T47D (cell line): ENCODE measurements around the gene UNK.
"Not testable (repeated sequence)": the region's sequence is repeated elsewhere in the genome, so short reads cannot be mapped to it uniquely, and the experiment has no call there.

Experiments
- DNase-seq, 2 experiments: peaks; one replicate each; pipeline versions ENCODE4 v3.0.0 to v3.0.0-alpha.2; 2011 to 2012; ENCODE audit warnings: low read depth in 1 of 2, low spot score in 1 of 2
- JUND ChIP-seq: IDR thresholded peaks from 2 replicates; pipeline ENCODE4 v1.6.1; 2012; ENCODE audit warnings: low read depth
- in situ Hi-C: cut with HindIII; loops from 2 replicates; pipeline ENCODE4 v1.10.0; 2016; ENCODE audit warnings: low sequenced_read_pairs, low pct_unique_long_range_greater_than_20kb

The UNK gene

DNA sequence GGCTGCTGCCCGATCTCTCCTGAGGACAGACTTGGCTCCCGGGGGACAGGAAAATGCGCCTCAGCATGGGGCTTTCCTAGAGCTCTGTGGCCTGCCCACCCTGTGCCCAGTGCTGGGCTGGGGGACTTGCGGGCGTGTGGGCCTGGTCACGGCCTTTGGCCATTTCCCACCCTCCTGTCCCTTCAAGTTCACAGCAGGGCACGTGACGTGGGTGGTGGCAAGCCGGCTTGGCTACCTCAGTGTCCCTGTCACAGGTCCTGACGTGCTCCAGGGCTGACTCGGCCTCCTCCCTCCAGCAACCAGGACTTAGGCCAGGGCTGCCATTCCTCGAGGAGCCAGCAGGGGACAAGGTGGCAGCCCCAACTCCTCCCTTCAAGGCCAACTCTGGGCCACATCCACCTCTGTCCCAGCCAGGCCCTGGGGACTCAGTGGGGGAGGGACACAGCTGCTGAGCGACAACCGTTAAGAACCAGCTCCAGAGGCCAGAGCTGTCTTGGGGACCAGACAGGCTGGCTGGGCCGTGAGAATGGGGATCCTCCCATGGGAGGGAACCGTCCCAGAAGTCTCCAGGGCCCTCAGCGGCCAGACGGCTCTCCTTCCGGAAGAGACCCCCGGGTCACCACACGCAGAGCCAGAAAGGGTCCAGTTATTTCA lies 60.6 kb downstream of the UNK start:
- peak; percentile 93 to 99 for DNase-seq
- TF ChIP-seq JUND: no peak
- in situ Hi-C loops: no loop called here

DNA sequence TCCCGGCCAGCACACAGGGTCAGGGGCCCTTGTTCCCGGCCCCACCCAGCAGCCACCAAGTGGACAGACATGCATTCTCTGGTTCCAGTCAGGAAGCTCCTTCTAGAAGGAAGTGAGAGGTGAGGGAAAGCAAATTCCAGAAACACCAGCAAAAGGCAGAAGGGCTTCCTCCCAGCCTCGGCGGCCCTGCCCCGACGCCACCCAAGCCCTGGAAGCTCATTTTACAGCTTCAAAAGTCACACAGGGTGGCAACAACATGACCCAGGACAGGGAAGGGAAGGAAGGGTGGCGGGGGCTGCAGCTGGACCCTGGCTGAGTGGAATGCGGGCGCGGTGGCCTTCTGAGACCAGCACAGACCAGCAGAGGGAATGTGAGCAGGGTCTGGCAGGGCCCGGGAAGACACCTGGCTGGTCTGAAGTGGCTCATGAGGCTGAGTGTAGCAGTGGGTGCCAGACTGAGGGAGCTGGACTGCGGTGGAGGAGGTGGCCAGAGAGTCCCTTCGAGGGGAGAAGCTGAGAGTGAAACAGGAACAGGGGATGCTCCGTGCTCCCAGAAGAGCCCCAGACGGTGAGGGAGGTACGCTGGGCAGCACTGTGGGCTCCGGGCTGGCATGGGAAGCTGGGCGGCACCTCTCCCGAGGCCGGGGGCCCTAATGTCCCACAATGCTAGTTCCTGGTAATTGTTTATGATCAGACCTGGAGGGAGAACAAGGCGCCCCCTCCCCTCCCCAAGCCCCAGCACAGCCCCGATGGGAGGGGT lies 61.5 kb downstream of the UNK start:
- no peak for TF ChIP-seq JUND
- in situ Hi-C loops: no loop called here
- DNase-seq: no peak

DNA sequence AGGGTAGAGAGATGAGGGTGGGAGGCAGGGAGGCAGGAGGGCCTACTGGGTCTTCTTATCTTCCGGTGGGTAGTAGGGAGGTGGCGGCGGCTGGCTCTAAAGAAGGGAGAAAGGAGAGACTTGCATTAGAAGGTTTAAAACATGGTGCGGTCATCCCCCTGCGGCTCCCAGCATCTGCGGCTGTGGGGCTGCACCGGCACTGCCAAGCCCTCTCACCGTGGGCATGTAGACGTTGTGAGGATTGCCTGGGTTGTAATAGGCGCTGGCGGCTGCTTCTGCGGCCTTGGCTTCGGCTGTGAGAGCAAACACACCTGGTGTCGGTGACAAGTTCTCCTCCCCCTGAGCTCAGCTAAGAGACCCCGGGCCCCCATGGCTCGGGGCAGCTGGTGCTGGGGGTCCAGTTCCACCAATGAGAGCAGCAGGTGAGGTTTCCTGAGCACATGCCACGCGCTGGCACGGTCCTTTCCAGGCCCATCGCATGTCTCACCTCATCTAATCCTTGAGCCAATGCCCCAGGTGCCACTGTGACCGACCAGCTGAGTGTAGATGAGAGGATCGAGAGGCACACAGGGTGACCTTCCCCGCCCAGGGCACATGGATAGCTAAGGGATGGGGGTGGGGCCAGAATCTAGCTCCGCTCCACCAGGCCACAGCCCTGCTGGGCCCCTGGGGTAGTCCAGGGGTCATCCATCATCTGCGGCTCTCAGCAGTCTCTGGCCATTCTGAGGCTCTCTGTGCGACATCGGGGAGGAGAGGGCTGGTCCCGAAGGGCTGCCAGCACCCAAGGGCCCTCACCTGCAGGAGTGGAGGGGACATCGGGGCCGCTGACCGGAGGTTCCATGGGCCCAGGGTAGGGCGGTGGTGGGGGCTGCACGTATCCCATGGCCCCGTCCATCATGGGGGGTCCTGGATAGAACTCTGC lies 62.3 kb downstream of the UNK start:
- TF ChIP-seq JUND: no peak
- in situ Hi-C loops: no loop called here
- no peak for DNase-seq

DNA sequence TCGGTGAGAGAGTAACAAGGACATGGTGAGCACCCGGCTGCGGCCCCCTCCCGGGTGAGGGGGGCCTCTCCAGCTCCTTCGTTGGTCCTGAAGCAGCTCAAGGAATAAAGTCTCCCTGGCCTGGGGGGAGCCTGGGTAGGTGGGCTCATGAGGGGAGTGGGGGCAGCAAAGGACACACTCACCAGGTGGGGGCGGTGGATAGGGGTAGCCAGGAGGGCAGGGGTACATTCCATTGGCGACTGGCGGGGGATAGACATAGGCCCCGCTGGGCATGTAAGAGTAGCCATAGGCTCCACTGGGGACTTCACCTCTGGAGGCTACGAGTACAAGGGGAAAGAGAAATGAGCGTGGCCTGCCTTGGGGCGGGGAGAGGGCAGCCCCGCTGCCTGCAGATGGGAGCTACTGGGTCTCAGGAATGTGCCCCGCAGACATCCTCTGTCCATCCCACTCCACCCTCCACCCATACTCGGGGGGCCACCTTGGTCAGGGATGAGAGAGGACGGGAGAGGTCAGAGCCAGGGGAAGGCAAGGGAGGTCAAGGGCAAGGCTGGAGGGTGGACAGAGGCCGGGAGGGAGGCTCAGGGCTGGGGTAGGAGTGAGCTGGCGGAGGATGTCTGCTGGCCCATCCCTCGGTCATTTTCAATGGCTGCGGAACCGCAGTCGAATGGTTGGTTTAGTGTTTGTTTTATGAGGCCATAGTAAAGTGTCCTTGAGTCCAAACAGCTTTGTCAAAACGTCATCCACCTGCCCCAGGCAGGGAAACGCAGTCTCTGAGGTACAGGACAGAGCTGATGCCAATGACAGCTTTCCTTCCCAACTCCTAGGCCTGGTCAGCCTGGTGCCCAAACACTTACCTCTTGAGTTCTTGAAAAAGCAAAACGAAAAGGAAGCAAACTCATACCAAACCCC lies 63.3 kb downstream of the UNK start:
- in situ Hi-C loops: no loop called here
- no peak for TF ChIP-seq JUND
- DNase-seq: no peak

DNA sequence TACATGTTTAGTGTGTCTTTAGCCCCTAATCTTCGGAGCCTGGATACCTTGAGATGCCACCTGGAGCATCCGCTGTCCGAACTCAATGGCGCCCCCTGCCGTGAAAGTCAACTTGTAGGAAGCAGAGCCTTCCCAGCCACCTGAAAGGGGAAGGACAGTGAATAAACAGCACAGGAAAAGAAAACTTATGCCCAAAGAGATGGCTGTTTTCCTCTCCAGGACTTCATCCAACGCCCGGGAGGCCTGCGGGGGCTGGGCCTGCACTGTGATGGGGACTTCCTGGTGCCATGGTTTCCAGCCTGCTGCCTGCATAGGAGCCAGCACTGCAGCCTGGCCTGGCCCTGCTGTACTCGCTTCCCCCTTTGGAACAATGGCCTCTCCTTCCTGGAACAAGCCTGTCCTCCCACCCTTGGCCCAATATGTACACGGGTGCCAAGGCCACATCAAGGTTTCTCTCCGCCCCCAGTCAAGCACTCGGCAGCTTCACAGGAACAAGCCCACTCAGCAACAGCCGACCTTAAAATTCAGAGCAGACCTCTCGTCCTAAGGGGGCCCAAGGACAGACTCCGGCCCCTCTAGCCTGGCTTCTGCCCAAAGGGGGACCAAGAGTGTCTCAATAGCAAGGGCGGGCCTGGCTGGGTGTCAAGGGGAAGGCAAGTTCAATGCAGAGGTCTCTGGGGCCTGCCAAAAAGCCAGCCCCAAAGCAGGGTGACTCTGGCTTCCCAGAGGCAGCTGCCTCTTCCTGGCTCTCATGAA lies 64.1 kb downstream of the UNK start:
- peak in 1 of 2 experiments; percentile 85 for DNase-seq
- in situ Hi-C loops: no loop called here
- no peak for TF ChIP-seq JUND

DNA sequence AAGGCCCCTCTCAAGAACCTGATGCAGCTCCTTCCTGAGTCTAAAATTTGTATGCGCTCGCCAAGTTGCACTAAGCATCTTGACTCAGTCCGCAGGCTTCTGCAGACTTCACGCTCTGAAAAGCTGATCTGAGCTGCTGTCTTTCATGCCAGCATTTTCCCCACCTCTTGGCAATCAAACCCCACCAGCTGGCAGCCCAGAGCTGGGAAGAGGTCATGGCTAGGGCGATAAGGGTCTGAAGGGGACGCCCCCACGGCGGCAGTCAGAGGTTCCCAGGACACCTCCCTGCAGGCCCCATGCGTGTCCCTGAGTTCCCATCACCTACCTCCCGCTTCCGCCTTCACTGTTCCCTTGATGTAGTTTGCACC lies 64.7 kb downstream of the UNK start:
- DNase-seq: no peak
- TF ChIP-seq JUND: no peak
- in situ Hi-C loops: no loop called here

DNA sequence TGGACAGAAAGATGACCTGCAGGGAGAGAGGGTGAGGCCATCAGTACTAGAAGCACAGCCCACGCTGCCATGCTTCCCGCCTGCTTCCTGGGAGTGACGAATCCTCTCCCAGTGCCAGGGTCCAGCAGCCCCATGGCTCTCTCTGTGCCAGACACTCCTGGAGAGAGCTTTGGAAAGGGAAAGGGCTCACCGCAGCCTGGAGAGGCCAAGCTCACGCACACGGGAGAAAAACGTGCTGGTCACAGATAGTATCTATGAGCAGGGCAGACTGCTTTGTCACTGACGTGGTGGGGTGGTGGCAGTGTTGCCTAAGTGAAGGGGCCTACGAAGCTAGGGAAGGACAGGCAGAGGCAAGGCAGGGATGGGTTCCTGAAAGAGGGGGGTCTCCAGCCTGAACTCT lies 65.1 kb downstream of the UNK start:
- in situ Hi-C loops: no loop called here
- TF ChIP-seq JUND: no peak
- DNase-seq: no peak

DNA sequence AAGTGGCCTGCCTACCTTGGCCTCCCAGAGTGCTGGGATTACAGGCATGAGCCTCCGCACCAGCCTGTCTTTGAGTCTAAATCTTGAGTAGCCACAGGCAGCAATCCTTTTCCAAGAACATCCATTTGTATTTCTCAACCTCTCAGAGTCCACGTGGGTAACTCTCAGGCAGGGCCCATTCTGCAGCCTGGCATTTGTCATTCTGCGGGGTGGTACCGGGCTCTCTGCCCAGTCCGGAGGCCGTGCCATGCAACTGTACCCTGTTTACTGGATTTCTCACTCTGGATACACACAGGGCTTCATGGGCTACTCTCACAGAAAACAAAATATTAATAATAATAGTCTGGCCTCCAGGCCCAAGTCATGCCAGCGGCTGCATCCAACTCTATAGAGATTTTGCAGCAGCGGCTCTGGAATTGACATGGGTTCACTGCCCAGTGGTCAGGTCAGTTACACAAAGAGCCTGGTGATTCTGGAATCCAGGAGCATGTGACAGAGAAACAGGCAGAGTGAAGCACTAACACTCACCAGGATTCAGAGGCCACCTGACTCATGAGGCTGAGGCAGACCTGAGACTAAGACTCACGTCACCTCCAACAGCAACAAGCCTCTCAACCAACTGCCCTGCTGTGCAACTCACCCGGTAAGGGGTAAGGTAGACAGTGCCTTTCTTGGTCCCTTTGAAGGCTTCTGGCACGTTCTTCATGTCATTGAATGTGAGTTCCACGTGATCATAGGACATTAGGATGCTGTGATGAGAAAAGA lies 66.5 kb downstream of the UNK start:
- TF ChIP-seq JUND: no peak
- DNase-seq: no peak
- in situ Hi-C loops: no loop called here

DNA sequence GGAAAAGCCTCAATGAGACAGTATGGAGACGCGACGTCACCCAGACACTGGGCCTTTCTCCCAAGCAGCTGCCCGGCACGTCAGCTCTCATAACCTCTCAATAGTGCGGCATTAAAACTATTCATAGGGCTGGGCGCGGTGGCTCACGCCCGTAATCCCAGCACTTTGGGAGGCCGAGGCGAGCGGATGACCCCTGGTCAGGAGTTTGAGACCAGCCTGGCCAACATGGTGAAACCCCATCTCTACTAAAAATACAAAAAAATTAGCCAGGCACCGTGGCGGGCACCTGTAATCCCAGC lies 67.0 kb downstream of the UNK start:
- in situ Hi-C loops, DNase-seq: not testable (repeated sequence)

DNA sequence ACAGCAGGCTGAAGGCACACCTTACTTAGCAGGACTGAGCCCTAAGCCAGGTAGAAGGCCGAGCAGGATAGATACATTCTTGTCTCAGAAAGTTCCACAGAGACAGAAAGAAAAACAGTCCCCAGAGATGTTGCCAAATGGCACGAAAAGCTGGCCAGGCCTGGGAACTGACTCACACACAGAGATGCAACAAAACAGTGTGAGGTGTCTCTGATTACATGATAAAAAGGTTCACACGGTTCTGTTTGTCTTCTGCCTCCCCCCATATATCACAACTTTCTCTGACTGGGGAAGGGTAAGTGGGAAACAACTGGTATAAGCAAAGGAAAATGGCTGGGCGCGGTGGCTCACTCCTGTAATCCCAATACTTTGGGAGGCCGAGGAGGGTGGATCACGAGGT lies 68.8 kb downstream of the UNK start:
- no peak for DNase-seq
- no peak for TF ChIP-seq JUND
- in situ Hi-C loops: no loop called here
